H1 (cell line): Measurements from ENCODE around the gene LCORL. TPM values are rescaled to one million over a fixed set of nuclear protein-coding genes. Genes with fewer than 3 reads are reported as not detected.

ENCODE experiments used
- HDAC2 ChIP-seq, 2 experiments: fragments of 300-600 bp in 1 of 2; sonication (generic) in 1 of 2; IDR thresholded peaks; 2 replicates each; pipeline ENCODE4 v1.6.1; 2011 to 2012; ENCODE audit warnings: low read depth in 2 of 2, low read length in 2 of 2, mild to moderate bottlenecking in 2 of 2, moderate library complexity in 2 of 2, borderline replicate concordance in 1 of 2, inconsistent platforms in 1 of 2
- KDM1A ChIP-seq: fragments of 200-600, 300-600 bp; sonication (generic); IDR thresholded peaks from 2 replicates; pipeline ENCODE4 v1.7.1; 2016; ENCODE audit warnings: mild to moderate bottlenecking, low read length, borderline replicate concordance
- RAD21 ChIP-seq, 2 experiments: IDR thresholded peaks in 1 of 2; conservative IDR thresholded peaks in 1 of 2; 2 replicates each; pipeline ENCODE4 v1.6.1; 2011; ENCODE audit warnings: low read depth in 2 of 2, low read length in 2 of 2, improper control_type of control experiment in 1 of 2, inconsistent platforms in 1 of 2, mild to moderate bottlenecking in 1 of 2, moderate library complexity in 1 of 2
- SAP30 ChIP-seq: fragments of 300-600 bp; sonication (generic); IDR thresholded peaks from 2 replicates; pipeline ENCODE4 v1.7.1; 2012; ENCODE audit warnings: low read length, moderate library complexity, mild to moderate bottlenecking, inconsistent platforms; ENCODE audit not compliant: insufficient read depth, insufficient replicate concordance
- SIN3A ChIP-seq, 2 experiments: IDR thresholded peaks in 1 of 2; conservative IDR thresholded peaks in 1 of 2; 2 replicates each; pipeline ENCODE4 v1.6.1; 2011 to 2012; ENCODE audit warnings: low read length in 2 of 2, improper control_type of control experiment in 1 of 2, low read depth in 1 of 2, mild to moderate bottlenecking in 1 of 2
- SRF ChIP-seq: IDR thresholded peaks from 2 replicates; pipeline ENCODE4 v1.6.1; 2011; ENCODE audit warnings: mild to moderate bottlenecking, low read depth, low read length, moderate library complexity
- TCF12 ChIP-seq: IDR thresholded peaks from 2 replicates; pipeline ENCODE4 v1.6.1; 2011; ENCODE audit warnings: low read depth, mild to moderate bottlenecking, low read length
- polyA plus RNA-seq, 7 experiments: library from polyadenylated mRNA; depleted of rRNA in 3 of 7; stranded (reverse) in 5 of 7; unstranded in 2 of 7; fragments of >200 nt in 5 of 7; fragments of 200-250 nt in 2 of 7; gene quantifications; 1 replicate in 5 of 7; 2 replicates in 1 of 7; 4 replicates in 1 of 7; pipeline versions ENCODE4 v1.2.1 to v1.2.3, GENCODE V29; 2011 to 2013; ENCODE audit warnings: missing spikeins in 2 of 7, mixed read lengths in 2 of 7
- total RNA-seq: library from RNA; stranded (reverse); fragmentation: NEBNext Ultra II Directional; extraction: Animal tissue kit (Norgen Biotek cat#: 25700); gene quantifications from 2 replicates; pipeline ENCODE4 v1.2.1, GENCODE V29; 2021
- TF ChIP-seq, protein P1 (sequence below): fragments of 300-600 bp; sonication (generic); IDR thresholded peaks from 2 replicates; pipeline ENCODE4 v1.7.1; 2012; ENCODE audit warnings: low read length, moderate library complexity, mild to moderate bottlenecking, inconsistent platforms; ENCODE audit not compliant: insufficient replicate concordance

The LCORL gene
- total and polyA plus RNA-seq, 2 of the 8 experiments (the other 6 are each of a cell fraction or from before 2014, with no cell fraction given), result 2.2 to 19.2 TPM

DNA sequence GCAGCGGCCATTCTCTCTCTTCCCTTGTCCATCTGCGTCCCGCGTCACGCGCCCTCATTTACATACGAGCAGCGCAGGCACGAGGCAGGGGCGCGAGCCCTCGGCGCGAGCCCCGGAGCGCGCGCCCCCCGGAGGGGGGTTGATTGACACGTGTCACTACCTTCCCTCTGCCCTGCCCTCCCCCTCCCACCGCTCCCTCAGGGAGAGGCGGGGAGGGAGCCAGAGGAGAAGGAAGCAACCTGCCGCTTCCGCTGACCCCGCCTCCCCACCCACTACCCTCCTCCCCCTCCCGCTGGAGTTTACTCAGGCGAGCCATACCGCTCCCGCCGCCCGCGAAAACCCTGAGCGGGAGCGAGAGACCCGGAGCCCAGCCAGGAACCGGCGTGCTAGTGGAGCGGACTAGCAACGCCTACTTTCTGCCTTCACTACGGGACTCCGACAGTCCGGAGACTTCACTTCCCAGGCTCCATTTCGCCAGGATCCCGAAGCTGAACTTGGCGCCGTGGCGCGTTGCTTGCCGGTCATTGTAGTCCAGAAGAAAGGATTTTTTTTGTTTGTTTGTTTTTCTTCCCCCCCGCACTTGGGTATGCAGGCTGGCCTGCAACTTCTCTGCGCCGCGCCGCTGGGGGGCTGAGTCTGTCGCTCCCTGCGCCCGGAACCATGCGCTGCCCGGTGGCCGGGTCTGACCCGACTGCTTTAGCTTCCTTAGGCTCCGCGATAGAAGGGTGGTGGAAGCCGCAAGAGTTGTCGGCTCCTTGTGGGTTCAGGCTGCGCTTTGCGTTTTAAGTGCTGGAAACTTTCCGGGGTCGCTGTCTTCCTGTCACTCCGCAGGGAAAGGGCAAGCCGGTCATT, at the start of gene LCORL (continued):
- TF ChIP-seq, protein P1, sequence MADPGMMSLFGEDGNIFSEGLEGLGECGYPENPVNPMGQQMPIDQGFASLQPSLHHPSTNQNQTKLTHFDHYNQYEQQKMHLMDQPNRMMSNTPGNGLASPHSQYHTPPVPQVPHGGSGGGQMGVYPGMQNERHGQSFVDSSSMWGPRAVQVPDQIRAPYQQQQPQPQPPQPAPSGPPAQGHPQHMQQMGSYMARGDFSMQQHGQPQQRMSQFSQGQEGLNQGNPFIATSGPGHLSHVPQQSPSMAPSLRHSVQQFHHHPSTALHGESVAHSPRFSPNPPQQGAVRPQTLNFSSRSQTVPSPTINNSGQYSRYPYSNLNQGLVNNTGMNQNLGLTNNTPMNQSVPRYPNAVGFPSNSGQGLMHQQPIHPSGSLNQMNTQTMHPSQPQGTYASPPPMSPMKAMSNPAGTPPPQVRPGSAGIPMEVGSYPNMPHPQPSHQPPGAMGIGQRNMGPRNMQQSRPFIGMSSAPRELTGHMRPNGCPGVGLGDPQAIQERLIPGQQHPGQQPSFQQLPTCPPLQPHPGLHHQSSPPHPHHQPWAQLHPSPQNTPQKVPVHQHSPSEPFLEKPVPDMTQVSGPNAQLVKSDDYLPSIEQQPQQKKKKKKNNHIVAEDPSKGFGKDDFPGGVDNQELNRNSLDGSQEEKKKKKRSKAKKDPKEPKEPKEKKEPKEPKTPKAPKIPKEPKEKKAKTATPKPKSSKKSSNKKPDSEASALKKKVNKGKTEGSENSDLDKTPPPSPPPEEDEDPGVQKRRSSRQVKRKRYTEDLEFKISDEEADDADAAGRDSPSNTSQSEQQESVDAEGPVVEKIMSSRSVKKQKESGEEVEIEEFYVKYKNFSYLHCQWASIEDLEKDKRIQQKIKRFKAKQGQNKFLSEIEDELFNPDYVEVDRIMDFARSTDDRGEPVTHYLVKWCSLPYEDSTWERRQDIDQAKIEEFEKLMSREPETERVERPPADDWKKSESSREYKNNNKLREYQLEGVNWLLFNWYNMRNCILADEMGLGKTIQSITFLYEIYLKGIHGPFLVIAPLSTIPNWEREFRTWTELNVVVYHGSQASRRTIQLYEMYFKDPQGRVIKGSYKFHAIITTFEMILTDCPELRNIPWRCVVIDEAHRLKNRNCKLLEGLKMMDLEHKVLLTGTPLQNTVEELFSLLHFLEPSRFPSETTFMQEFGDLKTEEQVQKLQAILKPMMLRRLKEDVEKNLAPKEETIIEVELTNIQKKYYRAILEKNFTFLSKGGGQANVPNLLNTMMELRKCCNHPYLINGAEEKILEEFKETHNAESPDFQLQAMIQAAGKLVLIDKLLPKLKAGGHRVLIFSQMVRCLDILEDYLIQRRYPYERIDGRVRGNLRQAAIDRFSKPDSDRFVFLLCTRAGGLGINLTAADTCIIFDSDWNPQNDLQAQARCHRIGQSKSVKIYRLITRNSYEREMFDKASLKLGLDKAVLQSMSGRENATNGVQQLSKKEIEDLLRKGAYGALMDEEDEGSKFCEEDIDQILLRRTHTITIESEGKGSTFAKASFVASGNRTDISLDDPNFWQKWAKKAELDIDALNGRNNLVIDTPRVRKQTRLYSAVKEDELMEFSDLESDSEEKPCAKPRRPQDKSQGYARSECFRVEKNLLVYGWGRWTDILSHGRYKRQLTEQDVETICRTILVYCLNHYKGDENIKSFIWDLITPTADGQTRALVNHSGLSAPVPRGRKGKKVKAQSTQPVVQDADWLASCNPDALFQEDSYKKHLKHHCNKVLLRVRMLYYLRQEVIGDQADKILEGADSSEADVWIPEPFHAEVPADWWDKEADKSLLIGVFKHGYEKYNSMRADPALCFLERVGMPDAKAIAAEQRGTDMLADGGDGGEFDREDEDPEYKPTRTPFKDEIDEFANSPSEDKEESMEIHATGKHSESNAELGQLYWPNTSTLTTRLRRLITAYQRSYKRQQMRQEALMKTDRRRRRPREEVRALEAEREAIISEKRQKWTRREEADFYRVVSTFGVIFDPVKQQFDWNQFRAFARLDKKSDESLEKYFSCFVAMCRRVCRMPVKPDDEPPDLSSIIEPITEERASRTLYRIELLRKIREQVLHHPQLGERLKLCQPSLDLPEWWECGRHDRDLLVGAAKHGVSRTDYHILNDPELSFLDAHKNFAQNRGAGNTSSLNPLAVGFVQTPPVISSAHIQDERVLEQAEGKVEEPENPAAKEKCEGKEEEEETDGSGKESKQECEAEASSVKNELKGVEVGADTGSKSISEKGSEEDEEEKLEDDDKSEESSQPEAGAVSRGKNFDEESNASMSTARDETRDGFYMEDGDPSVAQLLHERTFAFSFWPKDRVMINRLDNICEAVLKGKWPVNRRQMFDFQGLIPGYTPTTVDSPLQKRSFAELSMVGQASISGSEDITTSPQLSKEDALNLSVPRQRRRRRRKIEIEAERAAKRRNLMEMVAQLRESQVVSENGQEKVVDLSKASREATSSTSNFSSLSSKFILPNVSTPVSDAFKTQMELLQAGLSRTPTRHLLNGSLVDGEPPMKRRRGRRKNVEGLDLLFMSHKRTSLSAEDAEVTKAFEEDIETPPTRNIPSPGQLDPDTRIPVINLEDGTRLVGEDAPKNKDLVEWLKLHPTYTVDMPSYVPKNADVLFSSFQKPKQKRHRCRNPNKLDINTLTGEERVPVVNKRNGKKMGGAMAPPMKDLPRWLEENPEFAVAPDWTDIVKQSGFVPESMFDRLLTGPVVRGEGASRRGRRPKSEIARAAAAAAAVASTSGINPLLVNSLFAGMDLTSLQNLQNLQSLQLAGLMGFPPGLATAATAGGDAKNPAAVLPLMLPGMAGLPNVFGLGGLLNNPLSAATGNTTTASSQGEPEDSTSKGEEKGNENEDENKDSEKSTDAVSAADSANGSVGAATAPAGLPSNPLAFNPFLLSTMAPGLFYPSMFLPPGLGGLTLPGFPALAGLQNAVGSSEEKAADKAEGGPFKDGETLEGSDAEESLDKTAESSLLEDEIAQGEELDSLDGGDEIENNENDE, result peak; percentile 17
- TF ChIP-seq SAP30, result peak; percentile 24
- peak in 1 of 2 experiments; percentile 11; a peak in 1 of 4 replicates for TF ChIP-seq RAD21 (IDR thresholded peaks at IDR 0.05 in 1 of 2, conservative IDR thresholded peaks at IDR 0.05 in 1 of 2; ENCODE audit: low read depth in 2 of 2, low read length in 2 of 2)
- no peak for TF ChIP-seq SRF
- no peak for TF ChIP-seq TCF12
- TF ChIP-seq KDM1A, result no peak
- peak; percentile 34 to 77; a peak in 2 of 4 replicates for TF ChIP-seq SIN3A (conservative IDR thresholded peaks at IDR 0.05 in 1 of 2, IDR thresholded peaks at IDR 0.05 in 1 of 2; ENCODE audit: low read depth in 1 of 2, low read length in 2 of 2)
- 0 out of 4 replicates have a peak, but pooled peaks of 1 of the 2 experiments have one; percentile 69 for TF ChIP-seq HDAC2 (IDR thresholded peaks at IDR 0.05; ENCODE audit: borderline replicate concordance in 1 of 2, low read depth in 2 of 2, low read length in 2 of 2)
